ENCODE measurements around the gene ZNF212.

DNA sequence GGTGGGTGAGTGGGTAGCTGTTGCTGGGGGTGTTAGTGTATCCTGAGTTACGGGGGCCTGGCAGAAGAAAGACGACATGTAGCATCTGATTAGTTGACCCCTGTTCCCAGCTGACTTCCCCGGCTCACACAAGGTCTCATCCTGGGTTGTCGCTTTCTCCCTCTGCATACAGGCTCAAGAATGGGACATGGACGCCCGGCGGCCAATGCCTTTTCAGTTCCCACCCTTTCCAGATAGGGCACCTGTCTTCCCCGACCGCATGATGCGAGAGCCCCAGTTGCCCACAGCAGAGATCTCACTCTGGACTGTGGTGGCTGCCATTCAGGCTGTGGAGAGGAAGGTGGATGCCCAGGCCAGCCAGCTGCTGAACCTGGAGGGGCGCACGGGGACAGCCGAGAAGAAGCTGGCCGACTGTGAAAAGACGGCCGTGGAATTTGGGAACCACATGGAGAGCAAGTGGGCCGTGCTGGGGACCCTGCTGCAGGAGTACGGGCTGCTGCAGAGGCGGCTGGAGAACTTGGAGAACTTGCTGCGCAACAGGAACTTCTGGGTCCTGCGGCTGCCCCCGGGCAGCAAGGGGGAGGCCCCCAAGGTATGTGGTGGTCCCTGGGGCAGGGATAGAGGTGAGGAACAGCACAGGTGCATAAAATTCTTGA is 41.2 kb upstream of the ZNF212 start:
- TF ChIP-seq CTCF (IDR thresholded peaks at IDR 0.05) (no peak), POLR2A (IDR thresholded peaks at IDR 0.05) (no peak)
